DMS53 (cell line): ENCODE measurements around the gene DGCR2.
"Not testable (repeated sequence)": the region's sequence is repeated elsewhere in the genome, so short reads cannot be mapped to it uniquely, and the experiment has no call there.

ENCODE experiments used
- DNase-seq: peaks from one replicate; lab custom pipeline; 2025; lab: John Stamatoyannopoulos, UW

The DGCR2 gene, protein sequence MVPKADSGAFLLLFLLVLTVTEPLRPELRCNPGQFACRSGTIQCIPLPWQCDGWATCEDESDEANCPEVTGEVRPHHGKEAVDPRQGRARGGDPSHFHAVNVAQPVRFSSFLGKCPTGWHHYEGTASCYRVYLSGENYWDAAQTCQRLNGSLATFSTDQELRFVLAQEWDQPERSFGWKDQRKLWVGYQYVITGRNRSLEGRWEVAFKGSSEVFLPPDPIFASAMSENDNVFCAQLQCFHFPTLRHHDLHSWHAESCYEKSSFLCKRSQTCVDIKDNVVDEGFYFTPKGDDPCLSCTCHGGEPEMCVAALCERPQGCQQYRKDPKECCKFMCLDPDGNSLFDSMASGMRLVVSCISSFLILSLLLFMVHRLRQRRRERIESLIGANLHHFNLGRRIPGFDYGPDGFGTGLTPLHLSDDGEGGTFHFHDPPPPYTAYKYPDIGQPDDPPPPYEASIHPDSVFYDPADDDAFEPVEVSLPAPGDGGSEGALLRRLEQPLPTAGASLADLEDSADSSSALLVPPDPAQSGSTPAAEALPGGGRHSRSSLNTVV

DNA sequence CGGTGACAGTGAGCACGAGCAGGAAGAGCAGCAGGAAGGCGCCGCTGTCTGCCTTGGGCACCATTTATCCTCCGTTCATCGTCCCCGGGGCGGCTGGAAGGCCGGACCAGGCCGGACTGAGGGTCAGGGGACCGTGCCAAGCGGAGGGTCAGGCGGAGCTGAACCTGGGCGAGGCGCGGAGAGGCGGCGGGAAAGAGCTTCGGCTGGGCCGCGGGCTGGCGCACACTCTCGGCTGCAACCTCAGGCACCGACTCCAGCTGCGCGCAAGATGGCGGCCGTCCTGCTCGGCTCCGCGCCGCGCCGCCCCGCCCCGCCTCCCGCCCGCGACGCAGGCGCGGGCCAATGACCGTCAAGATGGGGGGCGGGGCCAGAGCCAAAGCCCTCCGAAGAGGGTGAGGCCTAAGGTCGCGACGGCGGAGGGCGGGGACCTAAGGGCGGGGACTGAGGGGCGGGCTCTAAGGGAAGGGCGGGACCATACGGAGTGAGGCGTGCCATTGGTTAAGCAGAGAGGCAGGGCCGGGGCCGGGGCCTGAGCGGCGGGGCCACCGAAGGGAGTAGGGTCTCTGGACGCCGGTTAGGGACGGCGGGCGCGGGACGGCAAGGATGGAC is at the start of gene DGCR2:
TSS of gene DGCR2 (minus strand) at position 270 of the 609 bp plus-strand sequence. CDS start at position 64, 206 bp downstream.
- peak; percentile 93 for DNase-seq

GRCh38 chr22:19169947-19170318 is 47.7 kb upstream of the DGCR2 start:
- DNase-seq, result no peak

DNA sequence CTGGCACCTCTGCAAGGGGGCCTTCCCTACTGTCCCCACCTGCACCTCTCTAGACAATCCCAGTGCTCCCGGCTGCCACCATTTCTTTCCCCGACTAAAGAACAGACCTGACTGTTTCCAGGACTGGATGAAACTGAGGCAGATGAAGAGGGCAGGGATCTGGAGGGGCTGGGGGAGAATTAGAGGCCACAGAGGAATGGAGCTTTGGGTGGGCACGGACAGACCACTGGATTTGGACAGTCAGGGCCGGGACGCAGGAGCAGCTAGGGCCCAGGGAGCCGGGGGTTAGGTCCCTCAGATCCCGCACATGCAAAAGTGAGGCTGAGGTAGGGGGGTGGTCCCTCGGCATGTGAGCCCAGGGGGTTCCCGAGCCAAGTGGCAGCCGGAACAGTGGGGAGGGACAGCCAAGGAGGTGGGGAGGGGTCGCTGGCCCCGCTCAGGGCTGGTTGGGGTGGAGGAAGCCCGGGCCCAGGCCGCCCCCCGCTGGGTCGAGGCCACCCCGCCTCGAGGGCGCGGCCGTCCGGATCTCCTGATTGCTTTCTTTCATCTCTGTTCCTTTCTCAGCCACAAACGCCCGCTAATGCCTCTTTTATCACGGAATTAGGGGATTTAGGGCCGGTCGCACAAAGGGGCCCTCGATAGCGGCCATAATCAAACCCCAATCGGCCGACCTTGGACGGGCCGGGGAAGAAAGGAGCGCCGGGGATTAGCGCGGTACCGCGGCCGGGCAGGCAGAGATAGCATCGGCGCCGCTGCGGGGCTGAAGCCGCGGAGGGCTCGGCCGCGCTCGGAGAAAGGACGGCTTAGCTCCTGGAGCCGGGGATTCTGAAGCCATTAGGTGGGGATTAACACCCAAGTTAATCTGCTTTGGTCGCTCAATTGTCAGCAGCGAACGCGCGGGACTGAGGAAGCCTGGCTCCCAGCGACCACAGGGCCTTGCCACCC is 47.1 kb upstream of the DGCR2 start:
- no peak for DNase-seq

GRCh38 chr22:19168088-19168890 is 46.1 kb upstream of the DGCR2 start:
- DNase-seq, result peak; percentile 28

DNA sequence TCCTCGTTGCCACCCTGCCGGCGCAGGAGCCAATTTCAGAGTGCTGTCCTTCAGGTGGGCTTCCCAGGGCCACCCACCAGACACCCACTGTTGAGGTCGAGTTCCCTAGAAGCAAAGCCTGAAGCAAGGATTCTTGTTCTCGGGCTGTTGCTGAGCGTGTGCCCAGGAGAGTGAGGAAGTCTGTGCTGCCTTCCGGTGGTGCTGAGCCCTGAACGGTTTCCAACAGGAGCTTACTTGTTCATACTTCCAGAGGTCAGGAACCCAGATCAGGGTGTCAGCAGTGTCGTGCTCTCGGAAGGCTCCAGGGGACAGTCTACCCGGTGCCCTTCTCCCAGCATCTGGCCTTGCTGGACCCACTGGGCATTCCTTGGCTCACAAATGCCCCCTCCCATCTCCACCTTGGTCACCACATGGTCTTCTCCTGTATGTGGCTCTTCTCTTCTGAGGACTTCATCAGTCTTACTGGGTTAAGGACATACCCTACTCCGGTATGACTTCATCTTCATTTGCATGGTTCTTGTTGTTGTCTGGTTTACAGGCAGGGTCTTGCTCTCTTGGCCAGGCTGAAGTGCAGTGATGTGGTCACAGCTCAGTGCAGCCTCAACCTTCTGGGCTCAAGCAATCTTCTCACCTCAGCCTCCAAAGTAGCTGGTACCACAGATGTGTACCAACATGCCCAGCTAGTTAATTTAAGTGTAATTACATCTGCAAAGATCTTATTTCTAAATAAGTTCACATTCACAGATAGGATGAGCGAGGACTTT is 45.1 kb upstream of the DGCR2 start:
- no peak for DNase-seq

DNA sequence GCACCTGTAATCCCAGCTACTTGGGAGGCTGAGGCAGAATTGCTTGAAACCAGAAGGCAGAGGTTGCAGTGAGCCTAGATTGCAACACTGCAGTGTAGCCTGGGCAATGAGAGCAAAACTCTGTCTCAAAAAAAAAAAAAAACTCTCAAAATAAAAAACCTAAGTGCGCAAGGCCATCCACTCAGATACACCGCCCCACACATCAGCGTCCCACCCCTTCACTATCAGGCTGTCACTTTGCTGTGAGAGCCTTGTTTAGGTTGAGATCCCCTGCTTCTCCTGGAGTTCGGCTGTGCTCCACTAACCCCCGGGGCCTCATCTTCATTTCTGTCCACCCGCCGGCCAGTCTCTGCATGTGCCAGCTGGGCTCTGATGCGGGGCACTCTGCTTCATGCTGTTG is 44.2 kb upstream of the DGCR2 start:
- no peak for DNase-seq

GRCh38 chr22:19164425-19164824 is 42.2 kb upstream of the DGCR2 start:
- no peak for DNase-seq

GRCh38 chr22:19158649-19159048 is 36.4 kb upstream of the DGCR2 start:
- not testable (repeated sequence) for DNase-seq

DNA sequence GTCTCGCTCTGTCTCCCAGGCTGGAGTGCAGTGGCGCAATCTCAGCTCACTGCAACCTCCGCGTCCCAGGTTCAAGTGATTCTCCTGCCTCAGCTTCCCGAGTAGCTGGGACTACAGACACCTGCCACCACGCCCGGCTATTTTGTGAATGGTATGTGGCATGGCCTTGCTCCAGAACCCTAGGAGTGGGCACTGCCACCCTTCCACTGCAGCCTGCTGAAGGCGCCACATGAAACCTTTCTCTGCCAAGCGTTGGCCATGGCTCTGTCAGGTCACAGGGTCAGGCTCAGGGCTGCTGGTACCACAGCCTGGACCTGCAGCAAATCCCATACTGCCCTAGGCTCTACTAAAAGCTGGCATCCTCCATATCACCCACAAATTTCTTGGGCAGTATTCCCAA is 33.9 kb upstream of the DGCR2 start:
- DNase-seq, result not testable (repeated sequence)

DNA sequence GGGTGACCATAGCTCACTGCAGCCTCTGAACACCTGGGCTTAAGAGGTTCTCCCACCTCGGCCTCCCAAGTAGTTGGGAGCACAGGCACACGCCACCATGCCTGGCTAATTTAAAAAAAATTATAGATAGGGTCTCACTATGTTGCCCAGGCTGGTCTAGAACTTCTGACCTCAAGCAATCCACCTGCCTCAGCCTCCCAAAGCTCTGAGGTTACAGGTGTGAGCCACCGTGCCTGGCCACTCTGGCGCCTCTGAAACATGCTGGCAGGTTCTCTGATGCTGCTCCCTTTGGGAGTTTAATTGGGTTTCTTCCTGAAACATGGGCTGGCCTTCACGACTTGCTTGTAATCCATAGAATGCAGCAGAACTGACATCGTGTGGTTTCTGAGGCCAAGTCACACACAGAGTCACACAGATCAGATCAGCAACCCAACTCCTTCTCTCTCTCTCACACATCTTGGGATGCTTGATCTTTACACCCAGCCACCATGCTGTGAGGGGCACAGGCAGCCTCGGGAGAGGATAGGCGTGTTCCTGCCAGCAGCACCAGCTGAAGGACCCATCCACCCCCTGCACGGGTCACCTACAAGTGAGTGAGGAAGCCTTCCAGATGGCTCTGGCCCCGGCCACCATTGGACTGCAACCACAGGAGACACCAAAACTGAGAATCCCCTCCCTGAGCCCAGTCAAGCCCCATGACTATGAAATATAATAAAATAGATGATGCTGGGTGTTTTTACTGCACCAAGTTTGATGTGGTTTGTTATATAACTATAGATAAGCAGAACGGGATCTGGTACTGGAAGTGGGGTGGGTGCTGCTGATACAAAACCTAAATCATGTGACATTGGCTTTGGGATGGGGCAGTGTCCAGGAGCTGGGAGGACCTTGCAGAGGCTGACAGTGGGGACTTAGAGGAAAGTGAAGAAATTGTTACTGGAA is 31.0 kb upstream of the DGCR2 start:
- no peak for DNase-seq

GRCh38 chr22:19151329-19152191 is 29.3 kb upstream of the DGCR2 start:
- DNase-seq, result no peak

DNA sequence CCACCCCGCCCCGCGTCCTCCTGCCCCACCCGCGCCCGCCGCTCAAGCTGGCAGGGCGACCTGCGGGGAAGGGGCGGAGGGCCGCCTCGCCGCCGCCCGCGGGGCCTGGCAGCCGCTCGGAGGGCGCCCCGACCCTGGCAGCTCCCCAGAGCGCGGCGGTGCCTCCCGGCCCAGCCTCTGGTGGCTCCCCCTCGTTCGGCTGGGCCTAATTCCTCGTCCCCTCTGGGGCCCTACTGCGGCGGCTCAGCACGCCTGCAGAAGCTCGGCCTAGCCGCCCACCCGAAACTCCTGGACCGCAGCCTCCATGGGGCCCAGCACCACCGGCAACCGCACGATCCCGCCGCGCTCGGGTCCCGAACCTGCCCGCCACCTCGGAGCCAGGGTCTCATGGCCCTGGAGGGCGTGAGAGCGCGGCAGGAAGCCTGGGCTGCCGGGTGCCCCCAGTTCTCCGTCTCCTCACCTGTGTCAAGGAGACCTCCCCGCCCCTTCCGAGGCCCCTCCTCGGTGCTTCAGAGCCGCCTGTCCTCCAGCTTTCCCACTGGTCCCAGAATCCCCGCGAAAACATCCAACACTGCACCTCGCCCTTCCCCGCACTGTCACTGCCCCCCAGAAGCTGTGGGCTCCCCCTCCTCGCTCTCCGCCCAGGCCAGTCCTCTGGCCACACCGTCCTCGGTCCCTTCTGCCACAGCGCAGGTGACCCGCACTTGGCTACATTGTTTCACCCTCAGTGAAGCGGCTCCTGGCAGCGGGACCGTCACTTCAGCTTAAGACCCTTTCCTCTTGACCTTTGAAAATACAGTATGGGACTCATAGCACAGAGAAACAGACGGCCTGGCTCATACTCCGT is 28.5 kb upstream of the DGCR2 start:
- DNase-seq, result no peak

- no peak for DNase-seq
Measured at GRCh38 chr22:19149991-19150390, 27.8 kb upstream of the DGCR2 start, which contains the start of gene GSC2. TSS of gene GSC2 (minus strand) at chr22:19150292. CDS start at chr22:19150283, 9 bp downstream.

- DNase-seq, result peak; percentile 40
Measured at GRCh38 chr22:19149047-19149883, 27.1 kb upstream of the DGCR2 start.

DNA sequence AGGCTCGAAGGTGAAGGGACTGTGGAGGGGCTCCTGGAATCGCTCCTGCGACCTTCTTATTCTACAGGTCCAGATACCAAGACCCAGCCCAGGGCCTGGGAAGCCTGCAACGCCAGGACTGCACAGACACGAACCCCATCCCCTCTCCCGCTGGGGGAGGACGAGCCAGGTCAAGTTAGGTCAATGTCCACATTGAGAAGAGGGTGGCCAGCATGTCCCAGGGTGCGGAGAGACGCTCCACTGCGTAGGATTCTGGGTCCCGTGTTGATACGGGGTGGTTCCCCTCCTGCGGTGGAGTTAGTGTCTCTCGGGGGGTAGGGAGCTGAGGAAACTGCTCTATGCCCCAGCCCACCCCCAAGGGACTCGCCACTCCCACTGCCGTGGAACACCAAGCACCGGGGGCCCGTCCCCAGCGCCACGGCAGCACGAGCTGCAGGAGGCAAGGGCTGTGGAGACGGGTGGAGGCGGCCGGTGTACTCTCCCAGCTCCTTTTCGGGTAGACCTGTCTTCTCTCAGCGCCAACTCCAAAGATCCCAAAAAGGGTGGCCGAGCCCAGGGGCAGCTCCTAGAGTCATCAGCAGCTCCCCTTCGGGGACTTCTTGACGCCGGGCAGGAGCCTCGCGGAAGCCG is 26.3 kb upstream of the DGCR2 start:
- DNase-seq, result no peak

DNA sequence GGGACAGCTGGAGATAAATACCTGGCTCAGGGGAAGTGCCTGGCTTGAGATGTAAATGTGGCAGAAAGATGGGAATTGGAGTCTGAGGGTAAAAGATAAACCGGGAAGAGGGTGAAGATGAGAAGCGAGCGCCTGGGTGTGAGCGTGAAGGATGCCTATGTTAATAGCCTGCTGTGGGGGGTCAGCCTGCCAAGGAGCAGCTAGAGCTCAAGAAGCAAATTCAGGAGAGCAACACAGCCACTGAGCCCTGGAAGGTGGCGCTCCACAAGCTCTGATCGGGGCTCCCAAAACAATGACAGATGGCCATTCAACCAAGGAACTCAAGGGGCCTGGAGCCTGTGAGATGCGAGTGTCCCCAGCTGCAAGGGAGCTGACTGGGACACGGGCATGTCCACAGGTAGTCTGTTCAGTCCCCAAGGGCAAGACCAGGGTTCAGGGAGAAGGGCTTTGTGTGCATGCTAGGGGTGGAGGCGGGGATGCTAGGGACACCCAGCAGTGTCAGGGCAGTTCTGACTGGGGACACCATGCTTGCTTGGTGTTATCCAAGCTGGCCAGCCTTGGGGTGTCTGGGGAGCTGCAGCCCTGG is 25.1 kb upstream of the DGCR2 start:
- no peak for DNase-seq
